C4-2B (cell line): ENCODE measurements around the gene ADAMTSL4.
A peak's percentile ranks its signal among the peaks of the same experiment; 100 is the strongest.

Experiments used
- H3K27ac ChIP-seq: fragments of 450-650 bp; 2 replicates; pipeline ENCODE4 v1.5.1; 2017
- ZFX ChIP-seq: fragments of 450-650 bp; IDR thresholded peaks from 2 replicates; pipeline ENCODE4 v1.6.1; 2017
- TF ChIP-seq, protein P1 (sequence below): fragments of 450-650 bp; conservative IDR thresholded peaks from 2 replicates; pipeline ENCODE4 v1.5.1; 2017; ENCODE audit warnings: mild to moderate bottlenecking

The ADAMTSL4 gene

DNA sequence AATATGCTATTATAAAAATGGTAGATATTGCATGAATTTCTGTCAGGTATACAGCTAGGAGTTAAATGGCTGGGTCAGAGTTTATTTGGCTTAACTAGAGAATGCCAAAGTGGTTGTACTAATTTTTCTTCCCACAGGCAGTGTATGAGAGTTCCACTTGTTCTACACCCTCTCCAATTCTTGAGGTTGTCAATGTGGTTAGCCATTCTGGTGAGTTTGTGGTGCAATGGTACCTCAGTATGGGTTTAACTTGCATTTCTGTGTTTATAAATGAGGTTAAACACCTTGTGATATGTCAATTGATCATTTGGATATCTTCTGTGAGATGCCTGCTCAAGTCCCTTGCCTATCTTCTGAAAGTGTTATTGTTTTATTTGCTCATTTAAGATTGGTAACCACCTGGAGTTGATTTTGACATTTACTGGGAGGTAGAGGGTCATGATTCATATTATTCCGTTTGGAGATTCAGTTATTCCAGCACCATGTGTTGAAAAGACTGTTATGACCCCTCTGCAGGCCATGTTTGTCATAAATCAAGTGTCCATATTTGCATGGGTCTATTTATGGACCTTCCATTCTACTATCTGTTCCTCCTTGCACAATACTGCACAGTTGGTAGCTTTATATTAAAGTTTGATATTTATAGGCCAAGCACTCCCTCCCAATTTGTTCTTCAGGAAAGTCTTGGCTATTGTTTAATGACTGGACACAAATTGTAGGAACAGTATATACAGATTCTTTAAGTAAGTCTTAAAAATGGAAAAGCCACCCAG, 27.8 kb upstream of the ADAMTSL4 start:
- TF ChIP-seq ZFX, result no peak
- TF ChIP-seq, protein P1, sequence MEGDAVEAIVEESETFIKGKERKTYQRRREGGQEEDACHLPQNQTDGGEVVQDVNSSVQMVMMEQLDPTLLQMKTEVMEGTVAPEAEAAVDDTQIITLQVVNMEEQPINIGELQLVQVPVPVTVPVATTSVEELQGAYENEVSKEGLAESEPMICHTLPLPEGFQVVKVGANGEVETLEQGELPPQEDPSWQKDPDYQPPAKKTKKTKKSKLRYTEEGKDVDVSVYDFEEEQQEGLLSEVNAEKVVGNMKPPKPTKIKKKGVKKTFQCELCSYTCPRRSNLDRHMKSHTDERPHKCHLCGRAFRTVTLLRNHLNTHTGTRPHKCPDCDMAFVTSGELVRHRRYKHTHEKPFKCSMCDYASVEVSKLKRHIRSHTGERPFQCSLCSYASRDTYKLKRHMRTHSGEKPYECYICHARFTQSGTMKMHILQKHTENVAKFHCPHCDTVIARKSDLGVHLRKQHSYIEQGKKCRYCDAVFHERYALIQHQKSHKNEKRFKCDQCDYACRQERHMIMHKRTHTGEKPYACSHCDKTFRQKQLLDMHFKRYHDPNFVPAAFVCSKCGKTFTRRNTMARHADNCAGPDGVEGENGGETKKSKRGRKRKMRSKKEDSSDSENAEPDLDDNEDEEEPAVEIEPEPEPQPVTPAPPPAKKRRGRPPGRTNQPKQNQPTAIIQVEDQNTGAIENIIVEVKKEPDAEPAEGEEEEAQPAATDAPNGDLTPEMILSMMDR, result no peak
- H3K27ac ChIP-seq, result no peak overlapping the region

DNA sequence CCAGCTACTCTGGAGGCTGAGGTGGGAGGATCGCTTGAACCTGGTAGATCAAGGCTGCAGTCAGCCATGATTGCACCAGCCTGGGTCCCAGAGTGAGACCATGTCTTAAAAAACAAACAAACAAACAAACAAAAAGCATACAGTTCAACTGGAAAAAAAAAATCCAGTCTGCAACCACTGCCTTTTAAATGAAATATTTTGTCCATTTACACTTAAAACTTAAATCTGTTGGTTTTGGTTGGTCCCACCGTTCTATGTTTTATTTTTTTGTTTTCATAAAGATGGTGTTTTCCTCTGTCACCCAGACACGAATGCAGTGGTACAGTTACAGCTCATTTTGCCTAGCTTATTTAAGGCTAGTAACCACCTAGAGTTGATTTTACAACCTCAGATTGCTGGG, 23.9 kb upstream of the ADAMTSL4 start:
- TF ChIP-seq, protein P1, result no peak
- TF ChIP-seq ZFX, result no peak
- no peak overlapping the region for H3K27ac ChIP-seq

DNA sequence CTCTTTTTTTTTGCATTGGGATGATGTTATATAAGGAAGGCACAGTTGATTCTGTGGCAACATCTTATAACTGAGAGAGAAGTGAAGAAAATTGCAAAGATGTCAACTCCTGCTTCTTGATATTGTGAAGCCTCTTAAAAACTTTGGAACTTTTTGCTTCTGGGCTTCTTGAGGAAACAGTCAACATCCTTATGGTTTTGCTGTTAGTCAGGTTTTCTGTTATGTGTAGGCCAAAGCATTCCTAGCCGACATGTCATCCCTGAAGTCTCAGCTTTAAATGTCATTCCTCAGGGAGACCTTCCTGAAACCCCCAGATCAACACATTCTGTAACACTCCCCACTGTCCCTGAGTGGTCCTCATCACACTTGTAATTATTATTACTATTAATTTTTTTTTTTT, 21.0 kb upstream of the ADAMTSL4 start:
- TF ChIP-seq, protein P1, result no peak
- no peak for TF ChIP-seq ZFX
- H3K27ac ChIP-seq, result no peak overlapping the region

DNA sequence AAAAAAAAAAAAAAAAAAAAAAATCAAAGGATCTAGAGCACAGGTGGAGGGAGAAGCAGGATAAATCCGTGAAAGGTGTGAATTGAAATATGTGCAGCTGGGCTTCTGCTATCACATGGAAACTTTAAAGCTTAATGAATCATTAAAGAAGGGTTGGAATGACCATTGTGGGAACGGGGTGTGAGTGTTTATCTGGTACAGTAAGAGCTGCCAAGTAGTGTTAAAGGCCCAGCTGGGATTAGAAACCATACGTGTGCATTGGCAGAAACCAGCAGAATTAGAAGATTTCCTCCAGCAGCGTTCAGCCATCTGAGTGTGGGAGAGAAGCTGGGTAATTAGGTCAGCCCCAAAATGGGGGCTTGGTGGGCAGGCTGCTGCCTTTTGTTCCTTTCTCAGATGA, 20.2 kb upstream of the ADAMTSL4 start:
- TF ChIP-seq, protein P1, result no peak
- no peak for TF ChIP-seq ZFX
- no peak overlapping the region for H3K27ac ChIP-seq

DNA sequence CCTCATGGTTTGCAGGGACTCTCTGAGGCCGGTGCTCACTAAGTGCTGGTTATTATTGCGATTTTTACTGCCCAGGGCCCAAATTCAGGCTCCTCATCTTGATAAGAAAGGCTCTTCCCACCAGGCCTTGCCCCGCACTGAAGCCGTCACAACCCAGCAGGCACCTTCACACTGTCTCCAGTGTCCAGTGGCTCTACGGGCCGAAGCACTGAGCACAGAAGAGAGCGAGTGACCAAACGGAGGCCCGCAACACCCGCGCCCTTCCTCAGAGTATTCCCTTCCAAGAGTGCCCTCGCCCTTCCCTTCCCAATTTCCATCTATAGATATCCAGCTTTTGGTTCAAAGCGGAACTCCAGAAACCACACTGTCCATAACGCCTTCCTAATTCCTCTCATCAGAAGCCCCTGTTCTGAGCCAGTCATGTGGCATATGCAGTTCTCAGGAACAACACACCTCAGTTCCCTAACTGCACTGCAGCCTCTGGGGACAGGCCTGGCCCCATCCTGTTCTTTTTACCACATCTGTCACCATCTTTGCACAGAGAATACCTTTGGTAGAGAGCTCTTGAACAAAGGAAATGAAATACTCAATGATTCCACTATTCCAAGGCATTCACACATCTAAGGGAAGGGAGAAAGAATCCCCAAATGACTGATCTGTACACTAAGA, 18.6 kb upstream of the ADAMTSL4 start:
- H3K27ac ChIP-seq, result no peak overlapping the region
- TF ChIP-seq, protein P1, result no peak
- no peak for TF ChIP-seq ZFX

DNA sequence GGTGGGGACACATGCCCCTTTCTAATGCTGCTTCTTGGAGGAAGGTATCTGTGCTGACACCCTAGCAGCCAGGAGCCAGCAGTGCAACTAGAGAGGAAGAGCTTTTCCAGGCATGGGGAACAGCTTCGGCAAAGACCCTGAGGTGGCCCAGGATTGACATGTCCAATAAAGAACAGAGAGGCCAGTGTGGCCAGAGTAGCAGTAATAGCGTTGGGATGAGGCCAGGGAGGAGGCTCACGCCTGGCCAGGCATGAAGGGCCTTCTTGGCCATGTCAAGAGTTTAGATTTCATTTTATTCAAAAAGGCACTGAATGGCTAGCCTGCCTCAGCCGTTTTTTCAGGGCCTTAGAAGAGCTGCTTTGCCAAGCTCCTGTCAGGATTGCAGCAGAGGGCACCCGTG, 16.3 kb upstream of the ADAMTSL4 start:
- TF ChIP-seq, protein P1, result peak; percentile 71
- no peak for TF ChIP-seq ZFX
- H3K27ac ChIP-seq, result no peak overlapping the region

DNA sequence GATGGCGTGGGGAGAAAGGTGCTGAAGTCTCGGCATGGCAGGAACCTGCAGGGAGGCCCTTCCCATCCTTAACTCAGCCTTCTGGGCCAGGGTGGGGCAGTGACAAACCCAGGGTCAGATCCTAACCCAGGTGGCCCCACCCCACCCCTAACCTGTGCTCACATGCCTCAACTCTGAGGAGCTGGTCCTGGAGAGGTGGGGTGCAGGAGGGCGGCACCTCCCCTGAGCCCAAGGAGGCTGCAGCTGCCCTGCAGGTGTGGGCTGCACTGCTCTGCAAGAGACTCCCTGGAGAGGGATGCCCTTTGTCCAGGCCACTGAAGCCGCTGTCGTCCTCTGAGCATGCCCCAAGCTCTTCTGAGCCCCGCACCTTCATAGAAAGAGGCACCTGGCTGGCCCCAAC, 15.2 kb upstream of the ADAMTSL4 start:
- no peak for TF ChIP-seq ZFX
- TF ChIP-seq, protein P1, result no peak
- no peak overlapping the region for H3K27ac ChIP-seq
